Measurements from ENCODE around the gene MANF.
"Not testable (repeated sequence)": the region's sequence is repeated elsewhere in the genome, so short reads cannot be mapped to it uniquely, and the experiment has no call there.

The MANF gene

DNA sequence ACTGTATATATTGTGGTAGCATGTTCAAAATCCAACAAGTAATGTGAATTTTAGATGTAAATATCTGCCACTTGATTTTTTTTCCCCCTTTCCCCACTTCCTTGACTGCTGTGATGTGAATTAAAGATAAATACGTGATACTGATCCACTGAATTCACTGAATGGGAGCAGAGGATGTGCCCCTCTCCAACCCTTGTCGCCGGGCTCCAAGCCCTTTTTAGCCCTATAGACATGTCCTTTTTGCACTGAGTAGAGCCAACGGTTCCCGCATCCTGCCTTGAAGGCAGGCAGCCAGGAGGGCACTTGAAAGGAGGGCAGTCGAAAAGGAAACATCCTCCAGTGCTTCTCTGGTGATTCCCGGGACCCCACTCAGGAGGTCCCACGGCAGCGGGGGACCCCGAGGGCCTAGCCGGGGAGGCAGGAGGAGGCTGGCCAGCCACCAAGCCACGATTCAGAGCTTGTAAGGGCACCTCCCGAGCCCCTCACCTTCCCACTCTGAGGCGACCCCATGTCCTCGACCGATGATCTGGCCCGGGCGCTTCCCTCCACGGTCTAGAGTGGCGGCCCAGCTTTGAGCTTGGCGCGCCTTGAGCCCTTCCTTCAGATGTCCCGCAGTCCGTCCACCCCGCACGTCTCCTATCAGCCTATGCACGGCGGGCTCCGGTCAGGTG lies 901 bp upstream of the MANF start:
- Histone ChIP-seq H3K27ac (peak overlapping the region; percentile 91 to 93), H3K4me3 (peak overlapping the region; percentile 87)
- DNase-seq (ENCODE audit: low spot score): no peak
- TF ChIP-seq, protein P1, sequence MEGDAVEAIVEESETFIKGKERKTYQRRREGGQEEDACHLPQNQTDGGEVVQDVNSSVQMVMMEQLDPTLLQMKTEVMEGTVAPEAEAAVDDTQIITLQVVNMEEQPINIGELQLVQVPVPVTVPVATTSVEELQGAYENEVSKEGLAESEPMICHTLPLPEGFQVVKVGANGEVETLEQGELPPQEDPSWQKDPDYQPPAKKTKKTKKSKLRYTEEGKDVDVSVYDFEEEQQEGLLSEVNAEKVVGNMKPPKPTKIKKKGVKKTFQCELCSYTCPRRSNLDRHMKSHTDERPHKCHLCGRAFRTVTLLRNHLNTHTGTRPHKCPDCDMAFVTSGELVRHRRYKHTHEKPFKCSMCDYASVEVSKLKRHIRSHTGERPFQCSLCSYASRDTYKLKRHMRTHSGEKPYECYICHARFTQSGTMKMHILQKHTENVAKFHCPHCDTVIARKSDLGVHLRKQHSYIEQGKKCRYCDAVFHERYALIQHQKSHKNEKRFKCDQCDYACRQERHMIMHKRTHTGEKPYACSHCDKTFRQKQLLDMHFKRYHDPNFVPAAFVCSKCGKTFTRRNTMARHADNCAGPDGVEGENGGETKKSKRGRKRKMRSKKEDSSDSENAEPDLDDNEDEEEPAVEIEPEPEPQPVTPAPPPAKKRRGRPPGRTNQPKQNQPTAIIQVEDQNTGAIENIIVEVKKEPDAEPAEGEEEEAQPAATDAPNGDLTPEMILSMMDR (IDR thresholded peaks at IDR 0.05): no peak

DNA sequence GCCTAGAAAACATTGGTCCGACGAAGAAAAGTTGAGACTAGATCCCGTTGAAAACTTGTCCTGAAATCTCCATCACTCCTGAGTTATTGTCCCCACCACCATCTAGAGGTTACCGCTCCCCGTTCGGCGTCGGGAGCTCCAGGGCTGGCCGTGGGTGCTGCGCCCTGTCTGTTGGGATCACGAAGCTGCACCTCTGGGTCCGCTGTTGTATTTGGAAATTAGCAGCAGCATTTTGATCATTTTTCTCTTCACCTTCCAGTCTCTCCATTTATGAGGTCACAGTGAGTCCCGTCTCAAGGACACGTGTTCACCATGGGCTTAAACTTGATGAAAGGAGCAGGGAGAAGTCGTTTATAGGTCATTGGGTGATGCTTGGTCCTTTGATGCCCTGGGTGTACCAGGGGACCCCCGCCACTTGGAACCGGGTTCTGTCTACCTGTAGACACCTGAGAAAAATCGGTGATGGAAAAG lies 565 bp downstream of the MANF start:
- DNase-seq (ENCODE audit: low spot score): no peak
- peak overlapping the region; percentile 91 to 93 for H3K27ac ChIP-seq
- H3K4me3 ChIP-seq: peak overlapping the region; percentile 87
- TF ChIP-seq, protein P1 (IDR thresholded peaks at IDR 0.05): no peak

DNA sequence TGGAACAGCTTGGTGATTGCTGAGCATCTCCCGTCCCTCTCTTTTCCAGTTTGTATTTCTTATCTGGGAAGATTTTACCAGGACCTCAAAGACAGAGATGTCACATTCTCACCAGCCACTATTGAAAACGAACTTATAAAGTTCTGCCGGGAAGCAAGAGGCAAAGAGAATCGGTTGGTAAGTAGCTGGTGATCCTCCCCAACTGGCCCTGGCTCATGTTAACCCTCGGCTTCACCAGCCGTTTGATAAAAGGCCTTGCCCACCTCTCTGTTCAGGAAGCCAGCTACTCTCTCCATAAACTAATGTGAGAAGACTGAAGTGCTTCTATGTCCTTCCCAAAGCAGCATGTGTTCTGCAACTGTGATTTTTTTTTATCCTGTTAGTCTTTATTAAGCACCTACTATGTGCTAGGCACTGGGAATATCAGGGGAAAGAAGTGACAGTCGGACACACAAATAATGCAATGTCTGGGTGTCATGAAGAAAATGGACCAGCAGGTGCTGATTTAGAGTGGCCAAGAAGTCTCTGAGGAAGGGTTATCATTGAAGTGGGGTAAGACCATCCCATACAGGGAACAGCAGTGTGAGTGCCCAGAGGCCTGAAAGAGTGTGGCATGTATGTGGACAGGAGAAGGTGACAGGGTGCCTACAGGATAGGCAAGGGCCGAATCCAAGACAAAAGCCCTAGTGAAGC lies 1.2 kb downstream of the MANF start:
- peak overlapping the region; percentile 91 to 93 for H3K27ac ChIP-seq
- TF ChIP-seq, protein P1 (IDR thresholded peaks at IDR 0.05): no peak
- DNase-seq (ENCODE audit: low spot score): peak; percentile 55
- H3K4me3 ChIP-seq: peak overlapping the region; percentile 87

DNA sequence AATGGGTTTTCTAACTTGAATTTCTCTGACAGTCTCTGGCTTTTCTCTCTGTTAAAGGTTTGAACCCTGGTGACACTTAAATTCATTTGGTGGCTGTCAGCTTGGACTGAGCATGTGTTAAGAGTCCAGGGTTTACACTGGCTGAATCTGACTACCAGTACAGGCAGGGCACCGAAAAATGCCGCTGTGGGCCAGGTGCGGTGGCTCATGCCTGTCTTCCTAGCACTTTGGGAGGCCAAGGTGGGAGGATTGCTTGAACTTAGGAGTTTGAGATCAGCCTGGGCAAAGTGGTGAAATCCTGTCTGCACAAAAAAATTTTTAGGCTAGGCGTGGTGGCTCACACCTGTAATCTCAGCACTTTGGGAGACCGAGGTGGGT lies 1.8 kb downstream of the MANF start:
- Histone ChIP-seq H3K27ac (peak overlapping the region in 1 of 2 donors; percentile 91), H3K4me3 (peak overlapping the region; percentile 87)
- DNase-seq (ENCODE audit: low spot score): peak; percentile 53
- TF ChIP-seq, protein P1 (IDR thresholded peaks at IDR 0.05): no peak

DNA sequence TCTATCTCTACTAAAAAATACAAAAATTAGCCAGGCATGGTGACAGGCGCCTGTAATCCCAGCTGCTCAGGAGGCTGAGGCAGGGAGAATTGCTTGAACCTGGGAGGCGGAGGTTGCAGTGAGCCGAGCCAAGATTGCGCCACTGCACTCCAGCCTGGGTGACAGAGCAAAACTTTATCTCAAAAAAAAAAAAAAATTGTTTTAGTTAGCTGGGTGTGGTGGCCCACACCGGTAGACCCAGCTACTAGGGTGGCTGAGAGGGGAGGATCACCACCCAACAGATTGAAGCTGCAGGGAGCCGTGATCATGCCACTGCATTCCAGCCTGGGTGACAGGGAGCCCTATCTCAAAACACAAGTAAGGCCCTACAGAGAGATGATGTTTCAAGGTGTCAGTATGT lies 2.2 kb downstream of the MANF start:
- peak overlapping the region; percentile 87 for H3K4me3 ChIP-seq
- H3K27ac ChIP-seq: not testable (repeated sequence)
- peak; percentile 50 for DNase-seq (ENCODE audit: low spot score)

DNA sequence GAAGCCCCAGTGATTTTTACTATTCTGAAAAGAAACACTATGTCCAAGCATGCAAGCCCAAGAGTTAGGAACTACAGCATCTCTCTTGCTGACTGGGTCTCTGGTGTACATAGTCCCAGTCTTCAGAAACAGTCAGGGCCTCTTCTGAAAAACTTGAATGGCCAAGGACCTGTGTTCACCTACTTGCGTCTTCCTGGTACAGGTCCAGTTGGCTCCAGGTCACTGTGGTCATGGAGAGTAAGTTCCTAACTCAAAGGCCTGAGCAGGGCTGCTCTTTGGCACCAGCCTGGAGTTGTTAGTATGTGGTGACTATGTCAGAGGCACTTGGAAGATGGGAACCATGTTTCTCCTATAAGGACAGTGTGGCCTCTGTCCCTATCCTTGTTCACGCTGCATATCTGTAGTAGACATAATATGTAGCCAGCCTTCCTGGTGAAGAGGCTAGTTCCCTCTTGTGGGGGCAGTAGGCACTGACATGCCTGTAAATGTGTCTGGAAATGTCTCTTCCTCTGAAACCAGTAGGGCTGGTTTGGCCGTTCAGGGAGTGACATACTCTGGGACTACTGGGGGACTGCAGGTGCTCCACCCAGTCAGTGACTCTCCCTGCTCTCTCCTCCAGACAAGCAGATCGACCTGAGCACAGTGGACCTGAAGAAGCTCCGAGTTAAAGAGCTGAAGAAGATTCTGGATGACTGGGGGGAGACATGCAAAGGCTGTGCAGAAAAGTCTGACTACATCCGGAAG lies 3.4 kb downstream of the MANF start:
- peak; percentile 64 for DNase-seq (ENCODE audit: low spot score)
- Histone ChIP-seq H3K4me3 (no peak overlapping the region), H3K27ac (no peak overlapping the region)
- TF ChIP-seq, protein P1 (IDR thresholded peaks at IDR 0.05): no peak

DNA sequence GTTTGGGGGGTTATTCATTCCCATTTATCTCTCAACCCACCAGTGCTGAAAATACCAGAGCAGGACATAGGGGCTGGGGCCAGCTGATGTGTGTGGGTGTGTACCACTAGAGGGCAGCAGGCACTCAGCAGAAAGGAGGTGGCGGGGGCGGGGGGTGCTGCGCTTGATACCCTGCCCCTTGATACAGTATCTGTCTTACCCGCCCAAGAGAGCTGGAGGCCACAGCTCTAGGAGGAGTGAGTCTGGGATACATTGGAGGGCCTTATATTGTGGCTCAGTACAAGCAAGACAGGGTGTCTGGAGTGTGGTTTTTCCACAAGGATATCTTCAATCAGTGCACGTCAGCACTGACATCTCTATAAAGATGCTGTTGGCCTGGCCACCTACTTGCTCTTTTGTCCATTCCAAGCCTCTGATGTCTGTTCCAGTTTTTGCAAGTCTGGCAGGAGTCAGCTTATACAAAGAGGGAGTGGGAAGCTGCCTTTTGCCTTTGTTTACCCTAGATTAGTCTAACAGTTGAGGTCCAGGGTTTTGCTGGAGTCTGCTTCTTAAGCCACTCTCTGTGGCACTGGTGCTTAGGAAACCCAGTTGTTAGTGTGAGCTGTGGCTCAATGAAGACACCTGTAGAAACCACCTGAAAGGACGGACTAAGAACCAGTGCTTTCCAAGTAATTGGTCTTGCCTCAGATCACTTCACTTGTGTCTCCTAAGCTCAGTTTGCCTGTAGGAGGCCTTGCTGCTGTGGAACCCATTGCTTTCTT lies 4.5 kb downstream of the MANF start:
- Histone ChIP-seq H3K27ac (peak overlapping the region in 1 of 2 donors; percentile 28), H3K4me3 (no peak overlapping the region)
- DNase-seq (ENCODE audit: low spot score): peak; percentile 76
- TF ChIP-seq, protein P1 (IDR thresholded peaks at IDR 0.05): peak; percentile 28

All from coronary artery (tissue), 2 donors.